GM21447 (cell line): Measurements from ENCODE around the gene UBTD1.
"Not testable (repeated sequence)": the region's sequence is repeated elsewhere in the genome, so short reads cannot be mapped to it uniquely, and the experiment has no call there.

Source experiments
- ATAC-seq: cut with Tn5 transposase; IDR thresholded peaks from one replicate; pipeline ENCODE4 v1.9.1; 2021; ENCODE audit not compliant: unreplicated experiment

UBTD1 gene, protein sequence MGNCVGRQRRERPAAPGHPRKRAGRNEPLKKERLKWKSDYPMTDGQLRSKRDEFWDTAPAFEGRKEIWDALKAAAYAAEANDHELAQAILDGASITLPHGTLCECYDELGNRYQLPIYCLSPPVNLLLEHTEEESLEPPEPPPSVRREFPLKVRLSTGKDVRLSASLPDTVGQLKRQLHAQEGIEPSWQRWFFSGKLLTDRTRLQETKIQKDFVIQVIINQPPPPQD

DNA sequence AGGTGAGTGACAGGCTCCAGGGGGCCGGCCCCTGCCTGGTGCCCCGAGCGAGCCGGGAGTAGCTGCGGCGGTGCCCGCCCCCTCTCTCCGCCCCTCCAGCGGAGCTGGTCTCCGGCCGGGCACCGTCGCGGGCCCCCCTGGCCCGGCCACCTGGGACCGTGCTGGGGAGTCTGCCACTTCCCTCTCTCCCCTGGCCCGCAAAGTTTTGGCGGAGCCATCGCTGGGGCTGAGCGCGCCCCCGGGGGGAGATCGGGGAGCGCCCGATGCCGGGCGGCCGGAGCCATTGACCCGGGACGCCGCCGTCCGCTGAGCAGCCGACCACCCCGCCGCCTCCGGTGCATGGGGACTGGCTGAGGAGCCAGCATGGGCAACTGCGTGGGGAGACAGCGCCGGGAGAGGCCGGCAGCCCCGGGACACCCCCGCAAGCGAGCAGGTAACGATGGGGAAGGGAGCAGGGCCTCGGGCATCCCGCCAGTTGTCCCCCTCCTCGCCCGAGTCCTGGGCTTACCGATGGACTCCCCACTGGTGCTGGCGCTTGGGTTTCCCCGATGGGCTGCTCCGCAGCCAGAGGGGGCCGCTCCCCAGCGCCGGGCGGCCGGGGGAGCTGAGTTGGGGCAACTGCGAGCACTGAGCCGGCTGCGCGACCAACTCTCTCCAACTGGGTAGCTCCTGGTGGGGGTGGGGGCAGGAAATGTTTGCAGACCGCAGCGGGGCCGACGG lies at the start of gene UBTD1:
TSS of gene UBTD1 (plus strand) at position 84 of the 720 bp plus-strand sequence. CDS start at position 364, 280 bp downstream.
- ATAC-seq = peak; percentile 2

DNA sequence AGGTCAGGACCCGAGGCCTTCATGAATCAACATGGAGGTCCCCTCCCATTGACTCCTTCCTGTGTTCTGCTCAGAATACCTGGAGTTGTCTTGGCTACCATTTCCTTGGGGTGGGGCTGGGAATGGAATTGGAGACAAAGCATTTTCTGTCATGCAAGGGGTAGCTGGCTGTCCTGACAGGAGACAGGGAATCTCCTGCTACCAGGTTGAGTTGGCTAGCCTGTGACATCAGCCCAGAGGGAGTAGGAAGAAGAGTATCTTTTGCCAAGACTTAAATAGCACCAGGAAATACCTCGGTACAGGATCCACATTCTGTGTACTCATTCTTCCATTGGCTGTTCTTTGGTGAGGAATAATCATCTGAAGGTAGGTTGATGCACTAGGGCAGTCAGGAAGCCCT lies 47.9 kb upstream of the UBTD1 start:
- no peak for ATAC-seq

DNA sequence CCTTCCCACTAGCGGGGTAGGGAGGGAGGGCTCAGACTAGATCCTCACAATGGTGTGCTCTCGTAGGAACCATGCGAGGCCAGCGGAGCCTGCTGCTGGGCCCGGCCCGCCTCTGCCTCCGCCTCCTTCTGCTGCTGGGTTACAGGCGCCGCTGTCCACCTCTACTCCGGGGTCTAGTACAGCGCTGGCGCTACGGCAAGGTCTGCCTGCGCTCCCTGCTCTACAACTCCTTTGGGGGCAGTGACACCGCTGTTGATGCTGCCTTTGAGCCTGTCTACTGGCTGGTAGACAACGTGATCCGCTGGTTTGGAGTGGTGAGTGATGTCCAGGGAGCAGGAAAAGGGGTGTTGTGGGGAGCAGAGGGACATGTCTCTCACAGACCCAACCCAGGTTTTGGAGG lies 47.1 kb upstream of the UBTD1 start:
- no peak for ATAC-seq

DNA sequence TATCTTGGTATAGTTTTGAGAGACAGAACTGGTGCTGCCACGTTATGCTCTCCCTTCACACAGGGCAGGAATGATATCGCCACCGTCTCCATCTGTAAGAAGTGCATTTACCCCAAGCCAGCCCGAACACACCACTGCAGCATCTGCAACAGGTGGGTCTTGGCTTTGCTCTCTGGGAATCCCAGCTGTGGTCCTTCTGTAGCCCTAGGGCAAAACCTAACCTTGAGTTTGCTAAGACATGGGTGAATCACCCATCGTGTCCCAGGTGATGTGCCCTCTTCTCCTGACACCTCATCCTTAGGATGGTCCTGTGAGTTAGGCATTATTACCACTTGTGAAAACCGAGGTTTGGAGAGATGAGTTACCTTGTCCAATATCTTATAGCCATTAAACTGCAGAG lies 46.4 kb upstream of the UBTD1 start:
- ATAC-seq = no peak

DNA sequence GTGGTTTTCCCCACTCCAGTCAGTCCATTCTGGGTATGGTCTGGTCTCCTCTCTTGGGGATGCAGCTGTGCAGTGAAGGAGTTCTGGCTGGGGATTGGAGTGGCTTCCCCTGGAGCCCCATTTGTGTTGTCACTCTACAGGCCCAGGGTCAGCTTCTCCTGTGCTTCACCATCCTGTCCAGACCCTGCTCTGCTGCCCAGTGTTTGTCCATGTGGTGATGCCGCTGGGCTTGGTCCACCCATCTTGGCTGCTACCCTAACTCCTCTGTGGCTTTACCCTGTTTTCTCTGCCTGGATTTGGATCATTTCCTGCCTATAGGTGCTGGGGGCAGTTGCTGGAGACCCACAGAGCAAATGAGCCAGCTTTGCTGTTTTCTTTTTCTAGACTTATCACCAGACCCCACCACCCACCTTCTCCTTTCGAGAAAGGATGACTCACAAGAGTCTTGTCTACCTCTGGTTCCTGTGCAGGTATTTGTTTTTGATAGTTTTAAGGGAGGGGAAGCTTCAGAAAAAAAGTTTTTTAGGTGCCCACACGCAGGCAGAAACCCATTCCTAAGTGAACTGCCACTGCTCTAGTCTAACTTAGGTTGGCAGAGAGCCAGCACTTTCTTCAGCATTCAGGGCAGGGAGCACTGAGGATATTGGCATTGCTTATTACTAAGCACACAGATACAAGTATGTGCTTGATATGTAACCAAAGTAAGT lies 44.2 kb upstream of the UBTD1 start:
- no peak for ATAC-seq

DNA sequence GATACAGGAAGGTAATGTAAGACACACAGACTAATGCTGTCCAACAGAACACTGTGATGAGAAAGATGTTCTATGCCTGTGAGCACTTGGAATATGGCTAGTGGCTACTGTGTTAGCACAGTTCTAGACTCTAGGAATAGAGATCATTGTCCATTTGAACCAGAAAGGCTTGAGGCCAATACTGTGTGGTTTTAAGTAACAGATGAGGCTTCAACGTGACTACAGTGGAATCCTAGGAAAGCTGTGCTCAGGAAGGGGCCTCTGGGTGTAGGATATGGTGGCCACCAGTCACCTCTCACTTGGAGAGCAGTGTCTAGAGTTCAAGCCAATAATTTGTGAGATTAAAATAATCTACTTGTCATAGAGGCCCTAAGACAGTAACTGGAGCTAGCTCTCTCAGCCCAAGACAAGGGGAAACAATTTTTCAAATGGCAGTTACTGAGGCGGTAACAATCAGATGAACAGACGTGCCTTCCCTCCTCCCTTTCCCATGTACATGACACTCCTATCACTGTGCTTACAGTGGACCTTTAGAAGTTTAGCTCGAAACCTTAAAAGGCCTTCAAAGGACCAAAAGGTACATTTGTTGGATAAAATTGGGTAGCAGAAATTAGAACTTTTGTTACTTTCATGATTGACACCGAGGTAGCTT lies 42.6 kb upstream of the UBTD1 start:
- no peak for ATAC-seq

DNA sequence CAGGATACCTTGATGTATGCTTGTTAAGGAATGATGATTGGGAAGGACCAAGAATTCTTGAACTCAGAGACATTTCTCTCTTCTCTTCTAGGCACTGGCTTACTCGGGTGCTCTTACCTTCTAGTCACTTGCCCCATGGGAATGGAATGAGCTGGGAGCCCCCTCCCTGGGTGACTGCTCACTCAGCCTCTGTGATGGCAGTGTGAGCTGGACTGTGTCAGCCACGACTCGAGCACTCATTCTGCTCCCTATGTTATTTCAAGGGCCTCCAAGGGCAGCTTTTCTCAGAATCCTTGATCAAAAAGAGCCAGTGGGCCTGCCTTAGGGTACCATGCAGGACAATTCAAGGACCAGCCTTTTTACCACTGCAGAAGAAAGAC lies 42.0 kb upstream of the UBTD1 start:
- no peak for ATAC-seq

DNA sequence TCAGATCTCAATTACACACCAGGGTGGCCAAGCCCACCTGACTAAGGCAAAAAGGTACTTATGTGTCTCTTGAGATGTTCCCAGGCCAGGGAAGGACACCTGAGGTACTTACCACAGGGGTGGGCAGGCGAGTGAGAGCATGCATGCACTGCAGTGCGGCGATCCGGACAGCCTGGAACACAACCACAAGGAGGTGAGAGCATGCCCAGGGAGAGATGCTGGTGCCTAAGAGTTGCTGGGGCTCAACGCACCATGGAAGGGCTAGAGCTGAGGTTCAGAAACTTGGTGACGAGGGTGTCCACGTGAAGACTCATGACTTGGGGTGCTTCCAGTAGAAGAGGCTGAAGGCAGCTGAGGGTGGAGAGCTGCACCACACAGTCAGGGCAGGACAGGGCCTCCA lies 39.6 kb upstream of the UBTD1 start:
- ATAC-seq = no peak

DNA sequence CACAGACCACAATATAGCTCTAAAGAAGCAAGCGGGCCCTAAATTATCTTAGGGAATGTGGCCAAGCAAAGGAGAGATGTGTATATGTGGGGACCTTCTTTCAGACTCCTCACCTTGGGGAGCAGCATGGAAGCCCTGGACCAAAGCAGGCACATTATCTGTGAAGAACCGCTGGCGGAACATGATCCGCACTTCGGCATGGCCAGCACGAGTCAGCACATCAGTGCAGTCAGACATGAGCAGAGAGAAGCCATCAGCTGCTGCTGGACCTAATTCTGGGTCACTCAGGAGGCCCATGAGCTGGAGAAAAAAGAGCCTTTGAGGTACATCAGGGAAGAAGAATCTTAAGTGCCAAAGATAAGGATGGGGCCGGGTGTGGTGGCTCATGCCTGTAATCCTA lies 38.8 kb upstream of the UBTD1 start:
- no peak for ATAC-seq

DNA sequence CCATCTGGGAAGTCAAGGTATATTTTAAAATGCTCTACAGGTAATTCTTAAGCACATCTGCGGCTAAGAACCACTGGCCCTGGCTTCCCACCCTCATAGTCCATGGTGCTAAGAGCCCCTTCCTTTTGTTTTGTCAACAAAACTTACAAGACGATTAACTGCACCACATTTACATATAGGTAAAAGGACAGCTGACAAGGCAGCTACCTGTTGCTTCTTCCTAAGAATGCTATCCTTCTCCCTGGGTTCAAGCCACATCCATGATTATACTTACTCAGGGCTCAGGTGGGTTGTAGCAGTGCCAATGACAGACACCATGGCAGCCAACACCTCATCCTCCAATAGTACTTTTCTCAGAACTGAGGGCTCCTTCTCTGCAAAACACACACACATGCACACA lies 36.4 kb upstream of the UBTD1 start:
- no peak for ATAC-seq

DNA sequence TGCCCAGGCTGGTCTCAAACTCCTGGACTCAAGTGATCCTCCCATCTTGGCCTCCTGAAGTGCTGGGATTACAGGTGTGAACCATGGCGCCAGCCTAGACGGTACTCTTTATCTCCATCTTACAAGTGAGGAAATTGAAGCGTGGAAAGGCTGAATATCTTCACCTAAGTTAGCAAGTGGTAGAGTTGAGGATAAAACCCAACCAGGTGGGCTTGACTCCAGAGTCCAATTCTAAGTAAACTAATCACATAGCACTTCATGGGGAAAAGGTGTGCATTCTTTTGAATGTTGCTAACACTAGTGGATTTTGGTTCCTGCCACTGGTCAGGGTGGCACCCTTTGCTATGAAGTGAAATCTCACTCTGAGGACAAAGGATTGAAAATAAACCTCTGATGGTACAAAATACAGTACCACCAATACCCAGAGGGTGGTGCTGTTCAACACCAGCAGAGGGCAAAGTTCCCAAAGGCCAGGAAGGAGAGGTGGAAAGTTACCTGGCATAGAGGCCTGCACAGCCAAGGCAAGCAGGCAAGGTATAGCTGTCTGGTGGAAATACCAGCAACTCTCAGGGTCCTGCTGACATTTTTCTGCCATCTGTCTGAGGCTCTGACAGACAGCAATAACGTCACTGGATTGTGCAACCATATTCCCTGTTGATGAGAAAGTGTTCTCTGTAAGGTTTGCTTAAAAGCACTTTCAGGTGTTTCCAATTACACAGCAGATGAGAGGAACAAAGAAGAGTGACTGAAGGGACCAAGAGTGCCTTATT lies 35.2 kb upstream of the UBTD1 start:
- ATAC-seq = no peak

DNA sequence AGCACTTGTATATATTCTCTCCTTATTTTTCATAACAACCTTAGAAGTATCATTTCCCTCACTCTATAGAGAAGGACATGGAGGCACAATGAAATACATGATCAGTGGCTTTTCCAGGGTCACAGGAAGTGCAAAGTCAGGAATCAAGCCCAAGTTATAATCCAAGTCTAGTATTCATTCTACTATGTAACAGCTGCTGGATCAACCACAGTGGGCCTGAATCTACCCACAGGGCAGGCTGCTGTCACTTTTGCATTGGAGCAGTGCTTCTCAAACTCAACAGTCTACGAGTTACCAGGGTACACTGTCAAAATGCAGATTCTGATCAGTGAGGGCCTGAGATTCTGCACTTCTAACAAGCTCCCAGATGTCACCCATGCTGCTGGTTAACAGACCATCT lies 34.5 kb upstream of the UBTD1 start:
- no peak for ATAC-seq

DNA sequence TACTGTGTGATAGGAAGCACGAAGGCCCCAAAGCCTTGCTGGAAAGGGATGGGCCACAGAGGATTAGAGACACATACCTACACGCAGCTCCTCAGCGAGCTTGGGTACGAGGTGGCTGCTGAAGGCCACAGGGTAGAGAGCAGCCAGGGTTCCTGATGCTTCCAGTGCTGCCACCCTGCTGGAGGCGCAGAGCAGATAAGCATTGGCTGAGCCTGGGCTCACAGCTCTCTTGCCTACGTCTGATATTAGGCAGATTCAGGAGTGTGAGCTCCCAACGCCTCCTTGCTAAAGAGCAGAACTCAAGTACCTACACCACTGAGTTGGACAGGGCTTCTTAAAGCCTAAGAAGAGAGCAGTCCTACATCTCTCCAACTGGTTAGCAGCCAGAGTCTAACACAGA lies 32.7 kb upstream of the UBTD1 start:
- no peak for ATAC-seq

DNA sequence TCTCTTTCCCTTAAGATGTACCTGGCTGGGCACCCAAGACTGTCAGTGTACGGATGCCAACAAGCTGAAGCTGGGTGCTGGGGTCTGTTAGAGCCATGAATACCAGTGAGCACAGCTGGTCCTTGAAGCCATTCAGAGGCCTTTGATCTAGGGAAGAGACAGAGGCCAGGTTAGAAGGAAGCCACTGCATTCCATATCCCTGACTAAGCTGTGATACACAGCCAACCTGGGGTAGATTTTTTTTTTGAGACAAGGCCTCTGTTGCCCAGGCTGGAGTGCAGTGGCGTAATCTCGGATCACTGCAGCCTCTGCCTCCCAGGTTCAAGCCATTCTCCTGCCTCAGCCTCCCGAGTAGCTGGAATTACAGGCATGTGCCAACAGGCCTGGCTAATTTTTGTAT lies 32.0 kb upstream of the UBTD1 start:
- no peak for ATAC-seq

DNA sequence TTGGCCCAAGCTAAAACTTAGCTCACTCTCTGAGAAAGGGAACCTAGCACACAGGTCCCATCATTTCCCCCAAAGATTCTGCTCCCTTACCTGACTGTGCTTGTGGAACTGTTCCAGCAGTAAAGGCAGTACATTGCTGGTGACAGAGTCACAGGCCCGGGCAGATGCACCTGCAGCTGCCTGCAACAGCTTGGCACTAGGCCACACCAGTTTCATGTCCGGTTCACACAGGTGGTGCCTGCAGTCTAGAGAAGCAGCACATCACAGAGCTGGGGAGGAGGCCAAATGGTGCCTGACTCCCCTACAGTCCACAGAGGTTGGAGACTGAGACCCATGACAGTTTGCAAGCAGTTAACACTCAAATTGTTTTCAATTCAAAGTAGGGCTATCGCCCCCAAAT lies 30.6 kb upstream of the UBTD1 start:
- peak; percentile 62 for ATAC-seq

DNA sequence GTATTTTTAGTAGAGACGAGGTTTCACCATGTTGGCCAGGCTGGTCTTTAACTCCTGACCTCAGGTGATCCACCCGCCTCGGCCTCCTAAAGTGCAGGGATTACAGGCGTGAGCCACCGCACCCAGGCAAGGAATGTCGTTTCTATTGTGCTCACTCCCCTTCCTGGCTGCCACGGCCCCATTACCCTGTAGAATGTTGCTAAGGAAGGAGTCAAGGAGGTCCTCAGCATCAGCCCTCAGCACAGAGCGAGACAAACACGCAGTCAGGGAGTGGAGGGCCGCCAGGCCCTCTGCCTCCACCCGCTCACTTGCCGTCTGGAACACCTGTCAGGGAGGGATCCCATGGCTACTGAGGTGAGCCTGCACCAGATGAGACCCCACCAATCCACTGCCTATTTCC lies 29.9 kb upstream of the UBTD1 start:
- not testable (repeated sequence) for ATAC-seq

DNA sequence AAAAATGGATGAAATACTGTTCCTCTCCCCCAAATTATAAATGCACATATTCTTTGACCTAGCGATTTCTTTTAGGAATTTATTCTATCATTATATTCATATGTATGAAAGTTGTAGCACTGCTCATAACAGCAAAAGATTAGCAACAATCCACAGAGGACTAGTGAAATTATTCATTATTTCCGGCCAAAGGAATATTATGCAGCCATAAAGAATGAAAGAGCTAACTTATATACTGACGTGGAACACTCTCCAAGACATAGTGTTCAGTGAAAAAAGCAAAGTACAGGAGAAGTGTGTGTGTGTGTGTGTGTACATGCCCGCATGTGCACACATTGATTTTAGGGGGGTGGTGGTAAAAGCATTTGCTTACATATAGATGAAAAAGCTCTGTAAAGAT lies 23.8 kb upstream of the UBTD1 start:
- no peak for ATAC-seq

DNA sequence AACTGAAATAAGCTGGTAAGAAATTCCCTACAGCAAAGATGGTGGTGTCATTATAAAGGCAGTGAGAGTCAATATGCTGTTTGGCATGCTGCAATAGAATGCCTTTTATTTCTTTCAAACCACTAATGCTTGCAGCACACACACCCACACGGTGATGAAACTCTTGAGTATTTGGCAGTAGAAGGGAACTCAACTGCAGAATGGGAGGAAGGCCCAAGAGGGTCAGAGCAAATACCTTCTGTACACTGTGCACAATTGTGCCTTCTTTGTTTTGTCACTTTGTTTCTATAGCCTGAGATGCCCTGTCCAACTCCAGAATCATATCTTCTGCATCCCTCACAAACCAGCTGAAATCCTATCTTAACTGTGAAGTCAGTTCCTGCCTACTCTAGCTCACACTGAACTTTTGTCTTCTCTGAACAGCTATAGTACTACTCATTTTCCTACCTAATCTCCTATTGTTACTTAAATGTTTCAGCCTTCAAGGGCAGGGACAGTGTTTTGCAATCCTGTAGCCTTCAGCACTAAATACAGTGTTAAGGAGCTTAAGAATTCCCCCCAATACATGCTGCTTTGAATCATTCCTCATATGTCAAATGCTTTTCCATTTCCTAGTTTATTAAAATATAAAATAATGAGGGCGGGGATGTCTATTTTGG lies 22.7 kb upstream of the UBTD1 start:
- no peak for ATAC-seq

DNA sequence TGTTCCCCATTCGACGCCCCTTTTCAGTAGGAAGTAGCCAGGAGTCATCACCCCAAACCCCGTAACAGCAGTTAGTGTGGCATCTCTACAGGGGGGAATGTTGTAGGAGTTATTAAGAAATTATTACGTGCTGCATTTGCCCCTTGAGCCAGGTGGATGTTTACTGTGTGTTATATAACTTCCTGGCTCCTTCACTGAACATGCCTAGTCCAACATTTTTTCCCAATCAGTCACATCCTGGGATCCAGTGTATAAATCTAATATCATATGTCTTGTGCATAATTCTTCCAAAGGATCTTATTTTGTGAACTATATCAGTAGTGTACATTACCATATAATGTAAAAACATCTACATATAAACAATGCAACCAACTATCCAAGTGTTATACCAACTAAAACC lies 19.3 kb upstream of the UBTD1 start:
- not testable (repeated sequence) for ATAC-seq

DNA sequence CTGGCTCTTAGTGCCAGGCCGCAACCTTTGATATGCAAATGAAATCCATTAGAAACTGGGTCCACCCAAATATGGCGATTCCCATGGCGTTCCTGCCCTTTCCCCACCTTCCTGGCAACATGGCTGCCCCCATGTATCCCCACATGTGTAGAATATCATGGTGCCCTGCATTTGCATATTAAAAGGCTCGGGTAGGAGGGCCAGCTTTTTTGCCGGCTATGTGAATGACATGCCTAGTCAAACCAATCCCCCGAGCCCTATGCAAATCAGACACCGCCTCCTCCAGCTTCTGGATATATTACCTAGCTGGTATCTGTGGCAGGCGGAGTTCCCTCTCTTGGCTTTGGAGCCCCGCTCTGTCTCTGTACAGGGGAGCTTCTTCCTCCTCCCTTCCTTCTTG lies 18.8 kb upstream of the UBTD1 start:
- no peak for ATAC-seq

DNA sequence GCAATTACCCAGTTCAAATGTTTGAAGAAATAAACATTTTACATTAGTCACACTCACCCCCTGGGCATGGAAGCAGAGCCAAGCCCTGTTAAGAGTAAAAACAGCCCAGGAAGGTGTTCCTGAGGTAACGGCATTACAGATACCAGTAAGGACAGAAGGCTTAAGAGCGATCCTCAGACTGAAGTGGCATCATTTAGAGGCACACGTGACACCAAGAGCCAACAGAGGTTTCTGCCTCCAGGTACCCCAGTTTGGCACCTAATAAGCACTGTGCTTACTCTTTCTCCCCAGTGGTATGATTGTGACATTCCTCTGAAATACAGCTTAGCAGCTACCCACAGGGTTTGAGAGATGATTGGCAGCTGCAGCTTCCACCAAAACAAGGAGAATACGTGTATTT lies 17.7 kb upstream of the UBTD1 start:
- ATAC-seq = no peak
